ENCODE results near the gene TBX10.

Gene TBX10

GRCh38 chr11:67582011-67582410, 57.6 kb downstream of the TBX10 start:
- Histone ChIP-seq H3K27me3 (ENCODE audit: low read length) (no peaks in the 10 kb centered on the region), H4K20me1 (ENCODE audit: low read depth, low read length) (no peaks in the 10 kb centered on the region), H3K4me2 (ENCODE audit: low read depth, low read length, poor library complexity, severe bottlenecking) (no peak overlapping the region), H3F3A (ENCODE audit: insufficient read depth) (peaks cover 40% of the 10 kb centered on the region), H3K9me2 (replicated peaks; ENCODE audit: insufficient read depth, low read length) (no peaks in the 10 kb centered on the region), H3K4me3 (ENCODE audit: insufficient read depth, low read length, poor library complexity, severe bottlenecking) (no peak overlapping the region), H3K9ac (ENCODE audit: low read length) (no peak overlapping the region), H2AFZ (ENCODE audit: low read depth, low read length, severe bottlenecking) (no peak overlapping the region), H3K9me3 (ENCODE audit: insufficient read depth, low read length) (no peaks in the 10 kb centered on the region), H3K36me3 (ENCODE audit: low read length) (no peaks in the 10 kb centered on the region), H3K79me2 (ENCODE audit: insufficient read depth, low read length) (peaks cover 10% of the 10 kb centered on the region; the same call in 1 of the 2 replicates), H3K27ac (ENCODE audit: low read depth, low read length) (no peak overlapping the region)
- TF ChIP-seq CTCF (IDR thresholded peaks at IDR 0.05; ENCODE audit: insufficient read depth, low read length, poor library complexity, severe bottlenecking) (no peak), EZH2phosphoT487 (conservative IDR thresholded peaks at IDR 0.05; ENCODE audit: low read length) (no peak)

GRCh38 chr11:67581469-67581868, 58.1 kb downstream of the TBX10 start:
- TF ChIP-seq CTCF (IDR thresholded peaks at IDR 0.05; ENCODE audit: insufficient read depth, low read length, poor library complexity, severe bottlenecking) (no peak), EZH2phosphoT487 (conservative IDR thresholded peaks at IDR 0.05; ENCODE audit: low read length) (no peak)
- H3K27ac ChIP-seq (ENCODE audit: low read depth, low read length), result no peak overlapping the region
- H3K9me3 ChIP-seq (ENCODE audit: insufficient read depth, low read length), result no peaks in the 10 kb centered on the region
- peaks cover 34% of the 10 kb centered on the region for H3F3A ChIP-seq (ENCODE audit: insufficient read depth)
- H3K79me2 ChIP-seq (ENCODE audit: insufficient read depth, low read length), result peaks cover 10% of the 10 kb centered on the region; the same call in 1 of the 2 replicates
- no peak overlapping the region for H2AFZ ChIP-seq (ENCODE audit: low read depth, low read length, severe bottlenecking)
- H3K27me3 ChIP-seq (ENCODE audit: low read length), result no peaks in the 10 kb centered on the region
- H3K4me3 ChIP-seq (ENCODE audit: insufficient read depth, low read length, poor library complexity, severe bottlenecking), result no peak overlapping the region
- H4K20me1 ChIP-seq (ENCODE audit: low read depth, low read length), result no peaks in the 10 kb centered on the region
- no peaks in the 10 kb centered on the region for H3K36me3 ChIP-seq (ENCODE audit: low read length)
- H3K9ac ChIP-seq (ENCODE audit: low read length), result no peak overlapping the region
- H3K4me2 ChIP-seq (ENCODE audit: low read depth, low read length, poor library complexity, severe bottlenecking), result no peak overlapping the region
- H3K9me2 ChIP-seq (replicated peaks; ENCODE audit: insufficient read depth, low read length), result no peaks in the 10 kb centered on the region
